ENCODE measurements around the gene MYEF2.

- TF ChIP-seq MAX (CRISPR knock-in tag; IDR thresholded peaks at IDR 0.05), result no peak
- TF ChIP-seq CTCF (IDR thresholded peaks at IDR 0.05), result no peak
- no peak for TF ChIP-seq ESRRA (CRISPR knock-in tag; IDR thresholded peaks at IDR 0.05; ENCODE audit: borderline replicate concordance)
- no peak for TF ChIP-seq NR3C1 (CRISPR knock-in tag; conservative IDR thresholded peaks at IDR 0.05; ENCODE audit: low read depth)
- no peak for TF ChIP-seq ATF1 (CRISPR knock-in tag; IDR thresholded peaks at IDR 0.05)
- TF ChIP-seq FOXK1 (CRISPR knock-in tag; IDR thresholded peaks at IDR 0.05), result no peak
- TF ChIP-seq OVOL2 (CRISPR knock-in tag; IDR thresholded peaks at IDR 0.05; ENCODE audit: borderline replicate concordance), result no peak
- no peak for TF ChIP-seq E2F5 (CRISPR knock-in tag; IDR thresholded peaks at IDR 0.05)
- no peak for TF ChIP-seq TEAD4 (CRISPR knock-in tag; IDR thresholded peaks at IDR 0.05)
- TF ChIP-seq AFF4 (CRISPR knock-in tag; IDR thresholded peaks at IDR 0.05; ENCODE audit: borderline replicate concordance), result no peak
- no peak for TF ChIP-seq FOXP1 (CRISPR knock-in tag; IDR thresholded peaks at IDR 0.05; ENCODE audit: borderline replicate concordance)
- no peak for TF ChIP-seq NFE2L1 (CRISPR knock-in tag; IDR thresholded peaks at IDR 0.05)
- no peak for TF ChIP-seq GABPB1 (CRISPR knock-in tag; IDR thresholded peaks at IDR 0.05)
Measured at GRCh38 chr15:48202068-48202467, 24.0 kb upstream of the MYEF2 start.

Data from WTC11 (cell line).